ENCODE data around the gene CD81.

- TF ChIP-seq CTCF (IDR thresholded peaks at IDR 0.05 in 4 of 5, conservative IDR thresholded peaks at IDR 0.05 in 1 of 5) = no peak
- peak in 1 of 2 donors; percentile 33 for TF ChIP-seq POLR2A (IDR thresholded peaks at IDR 0.05)
Measured at GRCh38 chr11:2444821-2445745, 68.0 kb downstream of the CD81 start, which contains the start of gene KCNQ1.

All from gastrocnemius medialis (tissue), 4 donors.